ENCODE results near the gene TPTE.
"Not testable (repeated sequence)": the region's sequence is repeated elsewhere in the genome, so short reads cannot be mapped to it uniquely, and the experiment has no call there.

DNA sequence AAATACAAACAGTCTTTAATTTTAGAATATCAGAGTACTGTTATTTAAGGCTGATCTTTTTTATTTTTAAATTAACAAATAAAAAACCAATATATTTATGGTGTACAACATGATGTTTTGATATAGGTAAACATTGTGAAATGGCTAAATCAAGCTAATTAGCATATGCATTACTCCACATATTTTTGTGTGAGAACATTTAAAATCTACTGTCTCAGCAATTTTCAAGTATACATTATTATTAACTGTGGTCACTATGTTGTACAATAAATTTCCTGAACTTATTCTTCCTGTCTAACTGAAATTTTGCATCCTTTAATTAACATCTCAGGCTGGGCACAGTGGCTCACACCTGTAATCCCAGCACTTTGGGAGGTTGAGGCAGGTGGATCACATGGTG is 57.5 kb downstream of the TPTE start:
- TF ChIP-seq, protein P1, sequence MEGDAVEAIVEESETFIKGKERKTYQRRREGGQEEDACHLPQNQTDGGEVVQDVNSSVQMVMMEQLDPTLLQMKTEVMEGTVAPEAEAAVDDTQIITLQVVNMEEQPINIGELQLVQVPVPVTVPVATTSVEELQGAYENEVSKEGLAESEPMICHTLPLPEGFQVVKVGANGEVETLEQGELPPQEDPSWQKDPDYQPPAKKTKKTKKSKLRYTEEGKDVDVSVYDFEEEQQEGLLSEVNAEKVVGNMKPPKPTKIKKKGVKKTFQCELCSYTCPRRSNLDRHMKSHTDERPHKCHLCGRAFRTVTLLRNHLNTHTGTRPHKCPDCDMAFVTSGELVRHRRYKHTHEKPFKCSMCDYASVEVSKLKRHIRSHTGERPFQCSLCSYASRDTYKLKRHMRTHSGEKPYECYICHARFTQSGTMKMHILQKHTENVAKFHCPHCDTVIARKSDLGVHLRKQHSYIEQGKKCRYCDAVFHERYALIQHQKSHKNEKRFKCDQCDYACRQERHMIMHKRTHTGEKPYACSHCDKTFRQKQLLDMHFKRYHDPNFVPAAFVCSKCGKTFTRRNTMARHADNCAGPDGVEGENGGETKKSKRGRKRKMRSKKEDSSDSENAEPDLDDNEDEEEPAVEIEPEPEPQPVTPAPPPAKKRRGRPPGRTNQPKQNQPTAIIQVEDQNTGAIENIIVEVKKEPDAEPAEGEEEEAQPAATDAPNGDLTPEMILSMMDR (IDR thresholded peaks at IDR 0.05) = not testable (repeated sequence)
- not testable (repeated sequence) for TF ChIP-seq POLR2A, POLR2AphosphoS5 (IDR thresholded peaks at IDR 0.05)
